ENCODE results near the gene ADORA2B.

DNA sequence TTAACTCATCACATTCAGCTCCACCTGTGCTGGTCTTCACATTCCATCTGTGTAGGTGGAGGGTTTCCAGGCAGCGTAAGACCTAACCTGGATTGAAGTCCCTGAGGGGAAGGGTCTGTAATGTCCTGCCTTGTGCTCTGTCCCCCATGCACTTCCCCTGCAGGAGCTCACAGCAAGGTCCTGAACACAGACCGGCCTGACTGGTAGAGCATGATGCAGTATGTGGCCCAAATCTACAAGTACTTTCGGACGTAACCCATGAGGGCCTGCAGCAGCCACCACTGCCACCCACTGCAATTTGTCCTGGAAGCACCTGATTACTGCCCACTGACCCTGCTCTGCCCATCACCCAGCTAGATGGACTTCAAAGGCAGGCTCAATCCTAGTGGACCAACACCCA lies 36.6 kb upstream of the ADORA2B start:
- TF ChIP-seq, protein P1, sequence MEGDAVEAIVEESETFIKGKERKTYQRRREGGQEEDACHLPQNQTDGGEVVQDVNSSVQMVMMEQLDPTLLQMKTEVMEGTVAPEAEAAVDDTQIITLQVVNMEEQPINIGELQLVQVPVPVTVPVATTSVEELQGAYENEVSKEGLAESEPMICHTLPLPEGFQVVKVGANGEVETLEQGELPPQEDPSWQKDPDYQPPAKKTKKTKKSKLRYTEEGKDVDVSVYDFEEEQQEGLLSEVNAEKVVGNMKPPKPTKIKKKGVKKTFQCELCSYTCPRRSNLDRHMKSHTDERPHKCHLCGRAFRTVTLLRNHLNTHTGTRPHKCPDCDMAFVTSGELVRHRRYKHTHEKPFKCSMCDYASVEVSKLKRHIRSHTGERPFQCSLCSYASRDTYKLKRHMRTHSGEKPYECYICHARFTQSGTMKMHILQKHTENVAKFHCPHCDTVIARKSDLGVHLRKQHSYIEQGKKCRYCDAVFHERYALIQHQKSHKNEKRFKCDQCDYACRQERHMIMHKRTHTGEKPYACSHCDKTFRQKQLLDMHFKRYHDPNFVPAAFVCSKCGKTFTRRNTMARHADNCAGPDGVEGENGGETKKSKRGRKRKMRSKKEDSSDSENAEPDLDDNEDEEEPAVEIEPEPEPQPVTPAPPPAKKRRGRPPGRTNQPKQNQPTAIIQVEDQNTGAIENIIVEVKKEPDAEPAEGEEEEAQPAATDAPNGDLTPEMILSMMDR (IDR thresholded peaks at IDR 0.05), result no peak
- TF ChIP-seq EZH2 (IDR thresholded peaks at IDR 0.05) (no peak), EZH2phosphoT487 (IDR thresholded peaks at IDR 0.05) (no peak)

All from neural progenitor cell (in vitro differentiated cells).